IMR-90 (cell line): ENCODE data around the gene OLAH. TPM values are rescaled to one million over a fixed set of nuclear protein-coding genes. Genes with fewer than 3 reads are reported as not detected.

ENCODE experiments used
- ATAC-seq: fragments of 200-7000 bp; cut with Tn5 transposase; 2 replicates; pipeline ENCODE4 v1.9.1; 2020; ENCODE audit warnings: low read depth, mild to moderate bottlenecking, moderate library complexity
- BruUV-seq: library from RNA; stranded (reverse); fragments of 400-500 nt; replicated peaks from 2 replicates; lab custom pipeline; 2021; lab: Mats Ljungman, UMichigan
- CTCF ChIA-PET: fragments of 300-600 bp; formaldehyde crosslinking; extraction: SDS; loops from one replicate; lab custom pipeline; 2021; ENCODE audit warnings: antibody characterized with exemption; lab: Yijun Ruan, JAX
- POLR2A ChIA-PET: fragments of 300-600 bp; sonication (Branson Sonifier 250); formaldehyde crosslinking; loops from one replicate; lab custom pipeline; 2022; ENCODE audit warnings: antibody characterized with exemption; ENCODE audit not compliant: unreplicated experiment; lab: Charles Lee
- DNase-seq: peaks from one replicate; pipeline ENCODE4 v3.0.0; 2013
- H2AFZ ChIP-seq: replicated peaks from 2 replicates; pipeline ENCODE3; 2013; ENCODE audit warnings: low read length, mild to moderate bottlenecking; ENCODE audit not compliant: poor library complexity
- H2AK5ac ChIP-seq: 2 replicates; pipeline ENCODE4 v1.6.1; 2013; ENCODE audit warnings: low read depth, low read length, inconsistent platforms
- H2AK9ac ChIP-seq: replicated peaks from 2 replicates; pipeline ENCODE3; 2013; ENCODE audit warnings: mild to moderate bottlenecking, low read depth, low read length, moderate library complexity; ENCODE audit not compliant: poor library complexity
- H2BK120ac ChIP-seq: 2 replicates; pipeline ENCODE4 v1.6.1; 2013; ENCODE audit warnings: low read depth, low read length, inconsistent platforms
- H2BK15ac ChIP-seq: 3 replicates; pipeline ENCODE4 v1.6.1; 2013; ENCODE audit warnings: low read depth, low read length, inconsistent platforms
- H2BK20ac ChIP-seq: 2 replicates; pipeline ENCODE4 v1.6.1; 2013; ENCODE audit warnings: low read depth, mild to moderate bottlenecking, inconsistent platforms, low read length, moderate library complexity
- H2BK5ac ChIP-seq: 2 replicates; pipeline ENCODE4 v1.6.1; 2013; ENCODE audit warnings: mild to moderate bottlenecking, low read depth, low read length, inconsistent platforms; ENCODE audit not compliant: poor library complexity, severe bottlenecking
- H3K14ac ChIP-seq: replicated peaks from 2 replicates; pipeline ENCODE4 v1.6.1; 2013; ENCODE audit warnings: low read depth, low read length, inconsistent platforms
- H3K18ac ChIP-seq: 2 replicates; pipeline ENCODE4 v1.6.1; 2013; ENCODE audit warnings: low read depth, low read length, control low read depth
- H3K23ac ChIP-seq: 2 replicates; pipeline ENCODE4 v1.6.1; 2013; ENCODE audit warnings: low read depth, low read length, inconsistent platforms
- H3K27ac ChIP-seq: 2 replicates; pipeline ENCODE4 v1.5.1; 2013; ENCODE audit warnings: mild to moderate bottlenecking, control low read depth, low read length; ENCODE audit not compliant: insufficient read depth
- H3K27me3 ChIP-seq: 2 replicates; pipeline ENCODE4 v1.6.1; 2013; ENCODE audit warnings: low read length; ENCODE audit not compliant: control insufficient read depth, insufficient read depth
- H3K36me3 ChIP-seq: 2 replicates; pipeline ENCODE4 v1.6.1; 2013; ENCODE audit warnings: low read length, mixed read lengths; ENCODE audit not compliant: control insufficient read depth, insufficient read depth
- H3K4ac ChIP-seq: 2 replicates; pipeline ENCODE4 v1.6.1; 2013; ENCODE audit warnings: low read depth, low read length, inconsistent platforms
- H3K4me1 ChIP-seq: 2 replicates; pipeline ENCODE4 v1.6.1; 2013; ENCODE audit warnings: low read length, mixed read lengths; ENCODE audit not compliant: control insufficient read depth, insufficient read depth
- H3K4me2 ChIP-seq: 2 replicates; pipeline ENCODE4 v1.6.1; 2013; ENCODE audit warnings: low read depth, mild to moderate bottlenecking, control low read depth, low read length, moderate library complexity
- H3K4me3 ChIP-seq: 2 replicates; pipeline ENCODE4 v1.5.1; 2013; ENCODE audit warnings: low read depth, mild to moderate bottlenecking, control low read depth, low read length, moderate library complexity; ENCODE audit not compliant: insufficient read depth
- H3K56ac ChIP-seq: 2 replicates; pipeline ENCODE4 v1.6.1; 2013; ENCODE audit warnings: low read length, inconsistent platforms; ENCODE audit not compliant: insufficient read depth; ENCODE audit errors: extremely low read depth
- H3K79me1 ChIP-seq, 2 experiments: 2 replicates each; pipeline ENCODE4 v1.6.1; 2013; ENCODE audit warnings: low read length in 2 of 2, inconsistent platforms in 1 of 2, low read depth in 1 of 2
- H3K9ac ChIP-seq: 2 replicates; pipeline ENCODE4 v1.6.1; 2013; ENCODE audit warnings: low read depth, low read length, control low read depth
- H3K9me1 ChIP-seq: 2 replicates; pipeline ENCODE4 v1.6.1; 2013; ENCODE audit warnings: low read length, inconsistent platforms; ENCODE audit not compliant: insufficient read depth
- H3K9me3 ChIP-seq: 2 replicates; pipeline ENCODE4 v1.6.1; 2013; ENCODE audit warnings: low read length; ENCODE audit not compliant: control insufficient read depth, insufficient read depth
- H4K20me1 ChIP-seq: 2 replicates; pipeline ENCODE4 v1.6.1; 2013; ENCODE audit warnings: low read length, inconsistent platforms; ENCODE audit not compliant: insufficient read depth
- H4K5ac ChIP-seq: 2 replicates; pipeline ENCODE4 v1.6.1; 2013; ENCODE audit warnings: mild to moderate bottlenecking, low read depth, low read length, control low read depth
- H4K8ac ChIP-seq, 2 experiments: 2 replicates each; pipeline ENCODE4 v1.6.1; 2013; ENCODE audit warnings: low read depth in 2 of 2, low read length in 2 of 2, control low read depth in 1 of 2, inconsistent platforms in 1 of 2
- H4K91ac ChIP-seq: 2 replicates; pipeline ENCODE4 v1.6.1; 2013; ENCODE audit warnings: low read depth, low read length, inconsistent platforms; ENCODE audit not compliant: insufficient read depth
- BHLHE40 ChIP-seq: fragments of 150-350 bp; IDR thresholded peaks from 2 replicates; pipeline ENCODE4 v1.6.1; 2016; ENCODE audit warnings: mild to moderate bottlenecking, low read depth, low read length
- CEBPB ChIP-seq: IDR thresholded peaks from 2 replicates; pipeline ENCODE4 v1.6.1; 2012; ENCODE audit warnings: low read depth, low read length, improper control_type of control experiment
- CHD1 ChIP-seq: IDR thresholded peaks from 2 replicates; pipeline ENCODE4 v1.6.1; 2012; ENCODE audit warnings: low read depth, low read length, improper control_type of control experiment
- CTCF ChIP-seq: conservative IDR thresholded peaks from 2 replicates; pipeline ENCODE4 v1.5.1; 2012; ENCODE audit warnings: mild to moderate bottlenecking, low read depth, low read length, improper control_type of control experiment
- ELK1 ChIP-seq: fragments of 150-350 bp; IDR thresholded peaks from 2 replicates; pipeline ENCODE4 v1.6.1; 2016; ENCODE audit warnings: low read depth, mild to moderate bottlenecking, low read length, moderate library complexity, borderline replicate concordance
- FOS ChIP-seq: fragments of 150-350 bp; IDR thresholded peaks from 2 replicates; pipeline ENCODE4 v1.6.1; 2016; ENCODE audit warnings: low read depth, low read length
- MAFK ChIP-seq: IDR thresholded peaks from 2 replicates; pipeline ENCODE4 v1.6.1; 2012; ENCODE audit warnings: low read depth, low read length, improper control_type of control experiment
- MAZ ChIP-seq: IDR thresholded peaks from 2 replicates; pipeline ENCODE4 v1.6.1; 2012; ENCODE audit warnings: low read depth, mild to moderate bottlenecking, low read length, improper control_type of control experiment, moderate library complexity, borderline replicate concordance
- MXI1 ChIP-seq: IDR thresholded peaks from 2 replicates; pipeline ENCODE4 v1.6.1; 2012; ENCODE audit warnings: low read depth, mild to moderate bottlenecking, low read length, moderate library complexity, borderline replicate concordance
- NFE2L2 ChIP-seq: fragments of 150-350 bp; IDR thresholded peaks from 2 replicates; pipeline ENCODE4 v1.6.1; 2016; ENCODE audit warnings: low read depth, mild to moderate bottlenecking, low read length
- POLR2A ChIP-seq: IDR thresholded peaks from 2 replicates; pipeline ENCODE4 v1.6.1; 2012; ENCODE audit warnings: mild to moderate bottlenecking, low read depth, low read length
- RAD21 ChIP-seq: IDR thresholded peaks from 2 replicates; pipeline ENCODE4 v1.6.1; 2012; ENCODE audit warnings: low read length, improper control_type of control experiment
- RCOR1 ChIP-seq: IDR thresholded peaks from 2 replicates; pipeline ENCODE4 v1.6.1; 2012; ENCODE audit warnings: mild to moderate bottlenecking, low read length, improper control_type of control experiment; ENCODE audit not compliant: insufficient replicate concordance
- RFX5 ChIP-seq: IDR thresholded peaks from 2 replicates; pipeline ENCODE4 v1.8.0; 2012; ENCODE audit warnings: low read depth, mild to moderate bottlenecking, low read length, moderate library complexity
- USF2 ChIP-seq: fragments of 150-350 bp; IDR thresholded peaks from 2 replicates; pipeline ENCODE4 v1.6.1; 2017; ENCODE audit warnings: mild to moderate bottlenecking, antibody characterized with exemption, low read length, low read depth
- WGBS, 2 experiments: methylation state at CpG; one replicate each; pipeline versions ENCODE4 v1.1.5 to v1.1.7; 2013; ENCODE audit warnings: missing lambda C conversion rate in 2 of 2; ENCODE audit not compliant: insufficient read length in 1 of 2; ENCODE audit errors: extremely low coverage in 2 of 2; 5-methylcytosine and 5-hydroxymethylcytosine counted together
- dilution Hi-C: fragments of 300-500 bp; cut with HindIII; formaldehyde crosslinking; loops from one replicate; pipeline ENCODE4 v1.14.3; 2018; ENCODE audit warnings: low sequenced_read_pairs; ENCODE audit not compliant: unreplicated experiment
- in situ Hi-C: fragments of 300-500 bp; cut with MboI; formaldehyde crosslinking; loops from 3 replicates; pipeline ENCODE4 v1.14.3; 2019; ENCODE audit warnings: low sequenced_read_pairs, inconsistent platforms, mixed read lengths
- intact Hi-C: fragments of 100-400 bp; cut with micrococcal nuclease; formaldehyde crosslinking; loops from 2 replicates; pipeline ENCODE4 v1.10.0; 2022
- polyA plus RNA-seq, 3 experiments: library from polyadenylated mRNA; depleted of rRNA; stranded (reverse); fragments of >200 nt; gene quantifications; 2 replicates each; pipeline ENCODE4 v1.2.3, GENCODE V29; 2012; ENCODE audit warnings: low replicate concordance in 1 of 3
- total RNA-seq: library from RNA; depleted of rRNA; stranded (reverse); fragments of >200 nt; gene quantifications from 2 replicates; pipeline ENCODE4 v1.2.3, GENCODE V29; 2012

Gene OLAH
- total and polyA plus RNA-seq, 2 of the 4 experiments (the other 2 are of a cell fraction): not detected

DNA sequence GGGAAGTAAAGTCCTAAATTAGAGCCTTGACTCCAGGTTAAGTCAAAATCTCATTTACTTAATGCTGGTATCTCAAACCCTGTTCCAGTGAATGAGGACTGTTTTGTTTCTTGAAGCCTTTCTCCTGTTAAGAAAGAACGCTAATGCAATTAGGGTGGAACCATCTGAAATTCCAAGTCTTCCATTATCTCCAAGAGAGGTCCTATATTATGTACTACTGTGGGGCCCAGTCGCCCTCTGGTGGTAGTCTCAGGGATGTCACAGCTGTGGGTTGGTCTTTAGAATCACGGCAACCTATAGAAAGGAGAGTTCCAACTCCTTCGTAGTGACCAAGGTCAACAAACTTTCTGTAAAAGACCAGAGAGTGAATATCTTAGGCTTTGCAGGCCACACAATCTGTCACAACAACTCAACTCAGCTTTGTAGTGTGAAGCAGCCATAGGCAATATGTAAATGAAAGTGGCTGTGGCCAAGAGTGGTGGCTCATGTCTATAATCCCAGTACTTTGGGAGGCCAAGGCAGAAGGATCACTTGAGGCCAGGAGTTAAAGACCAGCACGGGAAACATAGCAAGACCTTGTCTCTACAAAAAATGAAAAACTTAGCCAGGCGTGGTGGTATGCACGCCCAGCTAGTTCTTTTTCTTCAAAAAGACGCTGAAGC is 62.7 kb downstream of the OLAH start:
- intact Hi-C loops (loop anchor here (1.0 to 10.0 kb wide), 7 partner anchors 115 to 909 kb away; partner anchors contain the start of genes CDNF, FAM171A1, HSPA14 and MSANTD7), in situ Hi-C loops (no loop called here), dilution Hi-C loops (no loop called here)
- Histone ChIP-seq H4K91ac (no peak overlapping the region), H2BK20ac (no peak overlapping the region), H2AFZ (no peak overlapping the region), H3K36me3 (peaks cover 19% of the 10 kb centered on the region), H4K5ac (peak overlapping the region; percentile 26; the same call in 1 of the 2 replicates), H3K4me2 (no peak overlapping the region), H3K27ac (no peak overlapping the region), H2BK15ac (no peak overlapping the region), H4K8ac (peak overlapping the region in 1 of 2 experiments; percentile 68; a peak in 1 of 4 replicates), H3K4me1 (no peaks in the 10 kb centered on the region), H3K56ac (no peak overlapping the region), H3K4me3 (no peak overlapping the region), H3K9ac (no peak overlapping the region), H3K79me1 (peaks cover 5 to 10% of the 10 kb centered on the region in 2 experiments; a peak in 3 of 4 replicates), H3K14ac (no peak overlapping the region), H2BK5ac (no peak overlapping the region), H3K27me3 (no peaks in the 10 kb centered on the region), H2AK9ac (peak overlapping the region; percentile 12), H2BK120ac (no peak overlapping the region), H3K9me3 (no peaks in the 10 kb centered on the region), H2AK5ac (no peak overlapping the region), H4K20me1 (no peaks in the 10 kb centered on the region), H3K9me1 (no peaks in the 10 kb centered on the region), H3K18ac (no peak overlapping the region), H3K4ac (no peak overlapping the region), H3K23ac (no peak overlapping the region)
- peak; percentile 98 for ATAC-seq
- POLR2A ChIA-PET: no interaction called here
- no TSS peak for BruUV-seq
- WGBS, 2 experiments: 100% methylated on average over 4 of the region's 8 CpGs; no CpG with 5 or more reads in 1 of the 2 experiments
- peak; percentile 67 for DNase-seq
- CTCF ChIA-PET: interaction anchor here (0.6 to 1.5 kb wide), 3 partner anchors 11 to 153 kb away, joined by 3 to 5 read pairs (median 3); no protein-coding TSS in a partner anchor
- TF ChIP-seq POLR2A (no peak), RCOR1 (no peak), FOS (no peak), CTCF (peak; percentile 91), MAZ (no peak), MXI1 (no peak), RAD21 (peak; percentile 88), RFX5 (no peak), BHLHE40 (no peak), CEBPB (no peak), MAFK (no peak), NFE2L2 (no peak), CHD1 (no peak), ELK1 (no peak), USF2 (no peak)
